Mammary epithelial cell (primary cell): Measurements from ENCODE around the gene DOCK10.

Source experiments
- EZH2 ChIP-seq: IDR thresholded peaks from 2 replicates; pipeline ENCODE4 v1.6.1; 2012; ENCODE audit warnings: low read length, inconsistent platforms, borderline replicate concordance
- TF ChIP-seq, protein P1 (sequence below), 2 donors: IDR thresholded peaks in 1 of 2; conservative IDR thresholded peaks in 1 of 2; 2 replicates each; pipeline ENCODE4 v1.5.1; 2011 to 2012; ENCODE audit warnings: inconsistent platforms in 2 of 2, low read length in 2 of 2, mild to moderate bottlenecking in 2 of 2, control low read depth in 1 of 2, low read depth in 1 of 2; ENCODE audit not compliant: insufficient read depth in 1 of 2; ENCODE audit errors: extremely low read depth in 1 of 2

DNA sequence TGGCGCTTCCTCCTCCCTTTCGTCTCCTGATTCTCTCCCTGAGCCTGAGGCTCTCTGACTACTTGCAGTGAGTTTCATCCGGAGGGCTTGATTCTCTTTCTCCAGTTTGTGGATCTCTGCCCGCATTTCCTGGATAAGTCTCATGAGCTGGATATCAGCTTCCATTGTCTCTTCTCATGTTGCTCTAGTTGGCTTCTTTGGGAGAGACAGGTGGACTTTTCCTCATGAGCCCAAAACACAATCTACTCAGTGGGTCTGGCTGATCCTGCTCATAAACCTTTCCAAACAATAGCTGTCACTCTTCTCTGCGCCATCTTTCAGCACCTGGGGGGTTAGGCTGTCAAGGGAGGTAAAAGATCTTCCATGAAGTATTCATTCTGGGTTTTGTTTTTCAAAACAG, 326.1 kb downstream of the DOCK10 start, which contains the start of gene CCDC195:
- TF ChIP-seq, protein P1, sequence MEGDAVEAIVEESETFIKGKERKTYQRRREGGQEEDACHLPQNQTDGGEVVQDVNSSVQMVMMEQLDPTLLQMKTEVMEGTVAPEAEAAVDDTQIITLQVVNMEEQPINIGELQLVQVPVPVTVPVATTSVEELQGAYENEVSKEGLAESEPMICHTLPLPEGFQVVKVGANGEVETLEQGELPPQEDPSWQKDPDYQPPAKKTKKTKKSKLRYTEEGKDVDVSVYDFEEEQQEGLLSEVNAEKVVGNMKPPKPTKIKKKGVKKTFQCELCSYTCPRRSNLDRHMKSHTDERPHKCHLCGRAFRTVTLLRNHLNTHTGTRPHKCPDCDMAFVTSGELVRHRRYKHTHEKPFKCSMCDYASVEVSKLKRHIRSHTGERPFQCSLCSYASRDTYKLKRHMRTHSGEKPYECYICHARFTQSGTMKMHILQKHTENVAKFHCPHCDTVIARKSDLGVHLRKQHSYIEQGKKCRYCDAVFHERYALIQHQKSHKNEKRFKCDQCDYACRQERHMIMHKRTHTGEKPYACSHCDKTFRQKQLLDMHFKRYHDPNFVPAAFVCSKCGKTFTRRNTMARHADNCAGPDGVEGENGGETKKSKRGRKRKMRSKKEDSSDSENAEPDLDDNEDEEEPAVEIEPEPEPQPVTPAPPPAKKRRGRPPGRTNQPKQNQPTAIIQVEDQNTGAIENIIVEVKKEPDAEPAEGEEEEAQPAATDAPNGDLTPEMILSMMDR (conservative IDR thresholded peaks at IDR 0.05 in 1 of 2, IDR thresholded peaks at IDR 0.05 in 1 of 2; ENCODE audit: extremely low read depth in 1 of 2, insufficient read depth in 1 of 2, low read depth in 1 of 2, low read length in 2 of 2): no peak
- no peak for TF ChIP-seq EZH2
